ENCODE data around the gene RBM20.
A peak's percentile ranks its signal among the peaks of the same experiment; 100 is the strongest.

RBM20 gene

GRCh38 chr10:110686047-110686446 lies 41.9 kb downstream of the RBM20 start:
- CTCF ChIA-PET = interaction anchor here (10.6 kb wide), 1 partner anchor 14 kb away, joined by 178 read pairs; no protein-coding TSS in a partner anchor

GRCh38 chr10:110686949-110687348 lies 42.8 kb downstream of the RBM20 start:
- POLR2A ChIA-PET = no interaction called here
- H3K4me3 ChIP-seq (ENCODE audit: low read depth, low read length) = no peak overlapping the region
- TF ChIP-seq CTCF (IDR thresholded peaks at IDR 0.05; ENCODE audit: insufficient read depth, low read length, missing control alignments) = no peak
- DNase-seq (ENCODE audit: low read depth, low spot score) = peak; percentile 29
- CTCF ChIA-PET = interaction anchor here (1.2 to 10.6 kb wide), 4 partner anchors 9 to 59 kb away, joined by 3 to 178 read pairs (median 4); no protein-coding TSS in a partner anchor

More at GRCh38 chr10:110686047-110686446, 41.9 kb downstream of the RBM20 start:
- no peak for TF ChIP-seq CTCF (IDR thresholded peaks at IDR 0.05; ENCODE audit: insufficient read depth, low read length, missing control alignments)
- POLR2A ChIA-PET = no interaction called here
- DNase-seq (ENCODE audit: low read depth, low spot score) = no peak
- H3K4me3 ChIP-seq (ENCODE audit: low read depth, low read length) = no peak overlapping the region

GRCh38 chr10:110687400-110687799 lies 43.3 kb downstream of the RBM20 start:
- no peak overlapping the region for H3K4me3 ChIP-seq (ENCODE audit: low read depth, low read length)
- no peak for DNase-seq (ENCODE audit: low read depth, low spot score)
- TF ChIP-seq CTCF (IDR thresholded peaks at IDR 0.05; ENCODE audit: insufficient read depth, low read length, missing control alignments) = no peak
- ChIA-PET CTCF (interaction anchor here (1.2 to 10.6 kb wide), 4 partner anchors 9 to 59 kb away, joined by 3 to 178 read pairs (median 4); no protein-coding TSS in a partner anchor), POLR2A (interaction anchor here (0.6 kb wide), 1 partner anchor 360 kb away, joined by 3 read pairs; no protein-coding TSS in a partner anchor)

- no peak for DNase-seq (ENCODE audit: low read depth, low spot score)
- TF ChIP-seq CTCF (IDR thresholded peaks at IDR 0.05; ENCODE audit: insufficient read depth, low read length, missing control alignments) = no peak
- CTCF ChIA-PET = no interaction called here
- H3K4me3 ChIP-seq (ENCODE audit: low read depth, low read length) = no peak overlapping the region
- POLR2A ChIA-PET = no interaction called here
Observed at GRCh38 chr10:110691139-110691538, 47.0 kb downstream of the RBM20 start.

- POLR2A ChIA-PET = no interaction called here
- H3K4me3 ChIP-seq (ENCODE audit: low read depth, low read length) = no peak overlapping the region
- no peak for DNase-seq (ENCODE audit: low read depth, low spot score)
- no peak for TF ChIP-seq CTCF (IDR thresholded peaks at IDR 0.05; ENCODE audit: insufficient read depth, low read length, missing control alignments)
- CTCF ChIA-PET = interaction anchor here (1.3 to 1.8 kb wide), 2 partner anchors 13 to 20 kb away, joined by 5 read pairs; no protein-coding TSS in a partner anchor
Observed at GRCh38 chr10:110694263-110694662, 50.1 kb downstream of the RBM20 start.

- POLR2A ChIA-PET = no interaction called here
- DNase-seq (ENCODE audit: low read depth, low spot score) = no peak
- CTCF ChIA-PET = interaction anchor here (1.3 to 1.8 kb wide), 3 partner anchors 14 to 23 kb away, joined by 3 to 5 read pairs (median 5); no protein-coding TSS in a partner anchor
- no peak for TF ChIP-seq CTCF (IDR thresholded peaks at IDR 0.05; ENCODE audit: insufficient read depth, low read length, missing control alignments)
- no peak overlapping the region for H3K4me3 ChIP-seq (ENCODE audit: low read depth, low read length)
Observed at GRCh38 chr10:110694820-110695538, 50.8 kb downstream of the RBM20 start.

All from AG04449 (cell line).